Astrocyte of the cerebellum (primary cell): ENCODE measurements around the gene SVEP1.

Source experiments
- DNase-seq: peaks from one replicate; pipeline ENCODE4 v3.0.0-alpha.2; 2011; ENCODE audit warnings: low read depth
- H3K4me3 ChIP-seq: 2 replicates; pipeline ENCODE4 v1.5.1; 2011; ENCODE audit warnings: mild to moderate bottlenecking, low read depth, low read length, moderate library complexity
- in situ Hi-C: cut with HindIII; loops from 2 replicates; pipeline ENCODE4 v1.10.0; 2017; ENCODE audit warnings: low sequenced_read_pairs
- TF ChIP-seq, protein P1 (sequence below): IDR thresholded peaks from 2 replicates; pipeline ENCODE4 v1.5.1; 2012; ENCODE audit warnings: low read length, low read depth, moderate library complexity, mild to moderate bottlenecking; ENCODE audit errors: missing control alignments

Gene SVEP1

DNA sequence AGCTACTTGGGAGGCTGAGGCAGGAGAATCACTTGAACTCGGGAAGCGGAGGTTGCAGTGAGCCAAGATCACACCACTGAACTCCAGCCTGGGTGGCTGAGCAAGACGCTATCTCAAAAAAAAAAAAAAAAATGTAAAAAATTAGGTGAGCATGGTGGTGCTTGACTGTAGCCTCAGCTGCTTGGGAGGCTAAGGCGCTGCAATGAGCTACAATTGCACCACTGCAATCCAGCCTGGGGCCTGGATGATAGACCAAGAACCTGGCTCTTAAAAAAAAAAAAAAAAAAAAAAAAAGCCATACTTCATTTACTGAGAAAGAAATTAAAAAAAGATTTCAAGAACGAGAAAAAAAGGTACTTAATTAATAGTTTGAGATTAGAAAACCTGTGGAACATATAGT lies 62.1 kb downstream of the SVEP1 start:
- in situ Hi-C loops: no loop called here
- H3K4me3 ChIP-seq: no peak overlapping the region
- DNase-seq: no peak
- TF ChIP-seq, protein P1, sequence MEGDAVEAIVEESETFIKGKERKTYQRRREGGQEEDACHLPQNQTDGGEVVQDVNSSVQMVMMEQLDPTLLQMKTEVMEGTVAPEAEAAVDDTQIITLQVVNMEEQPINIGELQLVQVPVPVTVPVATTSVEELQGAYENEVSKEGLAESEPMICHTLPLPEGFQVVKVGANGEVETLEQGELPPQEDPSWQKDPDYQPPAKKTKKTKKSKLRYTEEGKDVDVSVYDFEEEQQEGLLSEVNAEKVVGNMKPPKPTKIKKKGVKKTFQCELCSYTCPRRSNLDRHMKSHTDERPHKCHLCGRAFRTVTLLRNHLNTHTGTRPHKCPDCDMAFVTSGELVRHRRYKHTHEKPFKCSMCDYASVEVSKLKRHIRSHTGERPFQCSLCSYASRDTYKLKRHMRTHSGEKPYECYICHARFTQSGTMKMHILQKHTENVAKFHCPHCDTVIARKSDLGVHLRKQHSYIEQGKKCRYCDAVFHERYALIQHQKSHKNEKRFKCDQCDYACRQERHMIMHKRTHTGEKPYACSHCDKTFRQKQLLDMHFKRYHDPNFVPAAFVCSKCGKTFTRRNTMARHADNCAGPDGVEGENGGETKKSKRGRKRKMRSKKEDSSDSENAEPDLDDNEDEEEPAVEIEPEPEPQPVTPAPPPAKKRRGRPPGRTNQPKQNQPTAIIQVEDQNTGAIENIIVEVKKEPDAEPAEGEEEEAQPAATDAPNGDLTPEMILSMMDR: no peak

DNA sequence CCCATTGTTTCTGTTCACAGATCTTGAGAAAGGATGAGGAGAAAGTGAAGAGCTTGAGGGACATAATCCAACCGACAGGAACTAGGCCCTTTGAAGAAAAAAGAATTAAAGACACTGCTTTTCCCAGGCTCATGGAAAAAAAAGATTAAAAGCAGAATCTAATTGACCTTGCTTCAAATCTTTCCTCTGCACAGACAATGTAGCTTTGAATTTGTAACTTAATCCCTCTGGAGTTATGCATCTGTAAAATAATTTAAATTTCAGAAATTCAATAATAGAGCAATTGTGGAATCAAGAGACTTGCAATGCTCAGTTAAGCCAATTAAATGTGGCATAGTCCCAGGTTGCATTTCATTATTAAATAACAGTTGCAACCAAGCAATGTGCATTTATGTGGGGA lies 64.6 kb downstream of the SVEP1 start:
- in situ Hi-C loops: loop anchor here (5.0 kb wide), 1 partner anchor 42 kb away; no protein-coding TSS in a partner anchor
- no peak overlapping the region for H3K4me3 ChIP-seq
- no peak for DNase-seq
- TF ChIP-seq, protein P1: no peak

DNA sequence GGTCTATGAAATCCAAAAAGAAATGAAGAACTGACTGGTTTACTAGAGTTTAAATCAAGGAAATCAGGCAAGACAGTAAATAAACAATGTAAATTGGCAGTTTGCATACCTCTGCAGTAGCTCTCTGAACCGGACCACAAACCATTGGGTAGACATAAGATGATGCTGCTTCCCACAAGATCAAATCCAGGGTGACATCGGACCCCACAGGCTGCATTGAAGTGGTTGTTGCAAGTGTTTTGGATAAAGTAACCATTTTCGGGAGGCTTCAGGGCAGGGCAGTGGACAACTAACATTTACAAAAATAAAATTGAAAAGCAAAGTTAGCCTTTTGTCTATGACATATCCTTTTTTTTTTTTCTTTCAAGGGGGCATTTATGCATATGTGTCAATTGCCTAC lies 66.7 kb downstream of the SVEP1 start:
- H3K4me3 ChIP-seq: no peak overlapping the region
- no peak for DNase-seq
- in situ Hi-C loops: loop anchor here (5.0 kb wide), 1 partner anchor 44 kb away; no protein-coding TSS in a partner anchor
- TF ChIP-seq, protein P1: no peak

DNA sequence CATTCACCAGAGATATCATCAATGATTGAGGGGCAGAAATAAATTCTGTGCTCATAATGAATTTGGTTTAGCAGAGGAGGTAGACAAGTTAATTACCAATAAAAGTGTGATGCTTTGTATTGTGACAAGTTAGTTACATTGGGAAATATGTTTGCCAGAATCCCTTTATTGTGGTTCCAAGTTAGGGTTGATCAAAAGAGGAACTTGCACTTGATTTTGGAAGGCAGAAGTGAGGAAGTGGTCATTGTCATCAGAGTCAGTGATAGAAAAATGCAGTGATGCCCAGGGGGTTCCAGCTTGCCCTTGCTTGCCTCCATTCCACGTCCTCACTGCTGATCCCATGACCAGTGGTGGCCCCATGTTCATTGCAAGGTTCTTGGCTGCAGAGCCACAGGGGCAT lies 69.7 kb downstream of the SVEP1 start:
- TF ChIP-seq, protein P1: no peak
- H3K4me3 ChIP-seq: no peak overlapping the region
- in situ Hi-C loops: loop anchor here (5.0 kb wide), 1 partner anchor 48 kb away; no protein-coding TSS in a partner anchor
- DNase-seq: no peak

DNA sequence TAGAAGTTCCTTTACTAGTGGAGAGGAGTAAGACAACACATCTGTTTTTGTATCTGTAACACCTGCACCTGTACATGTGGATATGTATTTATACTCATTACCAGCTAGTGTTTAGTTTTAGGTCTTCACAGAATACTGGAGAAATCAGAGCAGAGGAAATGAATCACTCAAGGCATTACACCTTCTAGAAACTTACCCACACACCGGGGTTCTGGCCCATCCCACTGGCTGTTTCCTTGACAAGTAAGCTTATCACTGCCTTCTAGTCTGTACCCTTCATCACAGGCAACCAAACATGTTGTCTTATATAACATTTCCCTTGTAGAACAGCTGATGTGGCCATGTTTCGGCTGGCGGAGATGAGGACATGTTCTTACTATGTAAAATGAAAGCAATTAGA lies 76.7 kb downstream of the SVEP1 start:
- in situ Hi-C loops: no loop called here
- DNase-seq: no peak
- TF ChIP-seq, protein P1: no peak
- no peak overlapping the region for H3K4me3 ChIP-seq

DNA sequence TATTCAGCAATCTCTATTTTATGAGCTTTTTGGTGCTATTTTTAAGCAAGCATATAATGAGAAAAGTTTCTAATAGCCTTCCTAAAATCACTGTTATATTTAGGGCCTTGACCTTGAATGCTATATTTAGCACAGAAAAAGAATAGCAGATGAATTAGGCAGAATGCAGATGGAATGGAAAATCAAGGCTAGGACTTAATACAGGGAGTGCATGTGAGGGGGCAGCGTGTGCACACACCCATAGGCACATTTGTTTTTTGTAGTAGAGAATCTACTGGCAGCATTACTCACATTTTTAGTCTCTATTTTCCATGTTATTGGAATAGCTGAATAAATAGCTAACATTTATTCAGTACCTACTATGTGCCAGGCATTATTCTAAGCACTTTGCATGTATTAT lies 79.9 kb downstream of the SVEP1 start:
- H3K4me3 ChIP-seq: no peak overlapping the region
- in situ Hi-C loops: no loop called here
- TF ChIP-seq, protein P1: no peak
- DNase-seq: no peak

DNA sequence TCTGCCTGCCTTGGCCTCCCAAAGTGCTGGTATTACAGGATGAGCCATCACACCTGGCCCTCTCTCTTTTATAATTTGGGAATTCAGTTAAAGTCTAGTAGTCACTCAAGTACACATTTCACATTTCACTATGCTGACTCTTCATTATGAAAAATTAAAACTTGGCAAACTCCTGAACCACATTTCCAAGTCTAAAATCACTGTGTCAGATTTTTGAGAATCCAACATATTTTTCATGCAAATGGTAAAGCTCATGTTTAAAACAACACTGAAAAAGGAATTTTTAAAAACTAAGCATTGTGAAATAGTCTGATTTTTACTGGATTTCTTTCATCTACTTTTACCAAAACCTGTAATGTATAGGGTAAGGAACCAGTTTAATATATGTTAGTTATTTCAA lies 92.3 kb downstream of the SVEP1 start:
- H3K4me3 ChIP-seq: no peak overlapping the region
- no peak for DNase-seq
- in situ Hi-C loops: no loop called here
- TF ChIP-seq, protein P1: no peak
